Choroid plexus epithelial cell (primary cell): Measurements from ENCODE around the gene MPV17.
"Not testable (repeated sequence)": the region's sequence is repeated elsewhere in the genome, so short reads cannot be mapped to it uniquely, and the experiment has no call there.

Experiments
- DNase-seq: peaks from one replicate; pipeline ENCODE4 v3.0.0-alpha.2; 2010; ENCODE audit warnings: low read depth
- H3K4me3 ChIP-seq: 2 replicates; pipeline ENCODE4 v1.5.1; 2011; ENCODE audit warnings: low read depth, mild to moderate bottlenecking, control low read depth, low read length, moderate library complexity
- CTCF ChIP-seq: conservative IDR thresholded peaks from 2 replicates; pipeline ENCODE4 v1.5.1; 2011; ENCODE audit warnings: low read depth, mild to moderate bottlenecking, control low read depth, inconsistent platforms, low read length, moderate library complexity

The MPV17 gene

GRCh38 chr2:27362678-27363420 is 40.0 kb upstream of the MPV17 start:
- no peak for TF ChIP-seq CTCF
- no peak overlapping the region for H3K4me3 ChIP-seq
- no peak for DNase-seq

- peak; percentile 98 for DNase-seq
- TF ChIP-seq CTCF = no peak
- peak within 1 kb of the TSS; percentile 98 for H3K4me3 ChIP-seq
These were observed 33.7 kb upstream of the MPV17 start, which contains the start of gene GTF3C2 for GRCh38 chr2:27356382-27357181. Gene GTF3C2 (minus strand): TSS chr2:27356764. CDS start chr2:27343554, 13,210 bp downstream.

GRCh38 chr2:27356056-27356381 is 33.1 kb upstream of the MPV17 start:
- DNase-seq = peak; percentile 62
- TF ChIP-seq CTCF = no peak
- peak overlapping the region; percentile 98 for H3K4me3 ChIP-seq

GRCh38 chr2:27354597-27354927 is 31.7 kb upstream of the MPV17 start:
- no peak overlapping the region for H3K4me3 ChIP-seq
- DNase-seq = no peak
- TF ChIP-seq CTCF = no peak

- no peak for TF ChIP-seq CTCF
- H3K4me3 ChIP-seq = no peak overlapping the region
- peak; percentile 23 for DNase-seq
These were observed 31.1 kb upstream of the MPV17 start for GRCh38 chr2:27353762-27354596.

GRCh38 chr2:27353386-27353761 is 30.5 kb upstream of the MPV17 start:
- not testable (repeated sequence) for DNase-seq, H3K4me3 ChIP-seq
